ENCODE results near the gene MKNK2. TPM values are rescaled to one million over a fixed set of nuclear protein-coding genes. Genes with fewer than 3 reads are reported as not detected.

The MKNK2 gene
- total RNA-seq, 4 donors from 2014 or later: 126 to 265 (median 152) TPM

- peak overlapping the region in 1 of 4 donors; percentile 70 for H3K4me3 ChIP-seq
- WGBS, 2 donors: 27% methylated on average over 16 to 17 of the region's 24 CpGs
- H3K27me3 ChIP-seq: no peaks in the 10 kb centered on the region
- H3K36me3 ChIP-seq: no peaks in the 10 kb centered on the region
- no peaks in the 10 kb centered on the region for H3K9me3 ChIP-seq
- DNase-seq (ENCODE audit: low spot score in 2 of 2): peak in 1 of 2 donors; percentile 60
- peak overlapping the region; percentile 88 to 100 (median 99) for H3K27ac ChIP-seq
- TF ChIP-seq EP300 (IDR thresholded peaks at IDR 0.05): peak; percentile 32 to 67
- no peak for TF ChIP-seq CTCF (IDR thresholded peaks at IDR 0.05)
- peak in 1 of 2 donors; percentile 45 for TF ChIP-seq POLR2A (IDR thresholded peaks at IDR 0.05)
- H3K4me1 ChIP-seq: peaks cover 10 to 90% (median 79%) of the 10 kb centered on the region in 4 donors
These were observed 8.6 kb upstream of the MKNK2 start for GRCh38 chr19:2059422-2060201.

DNA sequence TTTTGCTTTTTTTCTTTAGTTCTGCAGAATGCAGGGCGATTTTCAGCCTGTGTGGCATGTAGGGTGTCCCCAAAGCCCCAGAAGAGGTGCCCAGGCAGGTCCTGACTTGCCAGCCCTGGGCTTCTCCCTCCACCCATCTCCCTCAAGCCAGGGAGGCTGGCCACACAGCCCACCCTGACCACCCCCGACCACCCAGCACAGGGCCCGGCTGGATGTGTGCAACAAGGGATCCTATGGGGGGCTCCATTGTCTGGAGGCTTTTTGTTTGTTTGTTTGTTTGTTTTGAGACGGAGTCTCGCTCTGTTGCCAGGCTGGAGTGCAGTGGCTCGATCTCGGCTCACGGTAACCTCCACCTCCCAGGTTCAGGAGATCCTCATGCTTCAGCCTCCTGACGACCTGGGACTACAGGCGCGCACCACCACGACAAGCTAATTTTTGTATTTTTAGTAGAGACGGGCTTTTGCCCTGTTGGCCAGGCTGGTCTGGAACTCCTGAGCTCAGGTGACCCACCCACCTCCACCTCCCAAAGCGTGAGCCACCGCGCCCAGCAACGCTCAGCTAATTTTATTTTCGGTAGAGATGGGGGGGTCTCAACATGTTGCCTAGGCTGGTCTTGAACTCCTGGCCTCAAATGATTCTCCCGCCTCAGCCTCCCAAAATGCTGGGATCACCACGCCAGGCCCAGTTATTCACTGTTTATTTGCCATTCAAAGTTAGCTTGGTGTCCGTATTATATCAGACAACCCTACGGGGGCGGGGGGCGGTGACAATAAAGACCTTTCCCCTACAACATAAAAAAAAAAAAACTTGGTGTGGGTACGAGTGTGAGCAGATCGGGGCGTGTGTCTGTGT, 7.8 kb upstream of the MKNK2 start:
- TF ChIP-seq CTCF (IDR thresholded peaks at IDR 0.05): no peak
- no peak for TF ChIP-seq POLR2A (IDR thresholded peaks at IDR 0.05)
- TF ChIP-seq EP300 (IDR thresholded peaks at IDR 0.05): no peak
- peaks cover 10 to 90% (median 72%) of the 10 kb centered on the region in 4 donors for H3K4me1 ChIP-seq
- WGBS, 2 donors: 71 to 73% methylated on average over 27 of the region's 27 CpGs
- H3K4me3 ChIP-seq: no peak overlapping the region
- no peaks in the 10 kb centered on the region for H3K36me3 ChIP-seq
- peak overlapping the region; percentile 88 to 100 (median 99) for H3K27ac ChIP-seq
- no peak for DNase-seq (ENCODE audit: low spot score in 2 of 2)
- H3K9me3 ChIP-seq: no peaks in the 10 kb centered on the region
- no peaks in the 10 kb centered on the region for H3K27me3 ChIP-seq

- Histone ChIP-seq H3K27ac (peak overlapping the region; percentile 88 to 100 (median 99)), H3K4me1 (peaks cover 10 to 83% (median 68%) of the 10 kb centered on the region in 4 donors), H3K36me3 (no peaks in the 10 kb centered on the region), H3K9me3 (no peaks in the 10 kb centered on the region), H3K4me3 (no peak overlapping the region), H3K27me3 (no peaks in the 10 kb centered on the region)
- TF ChIP-seq POLR2A (IDR thresholded peaks at IDR 0.05) (peak in 1 of 2 donors; percentile 27), CTCF (IDR thresholded peaks at IDR 0.05) (no peak), EP300 (IDR thresholded peaks at IDR 0.05) (no peak)
- DNase-seq (ENCODE audit: low spot score in 2 of 2): no peak
- 61 to 67% methylated on average over 15 to 23 of the region's 23 CpGs for WGBS, 2 donors
These were observed 6.7 kb upstream of the MKNK2 start for GRCh38 chr19:2057484-2058469.

GRCh38 chr19:2056837-2057192, 5.8 kb upstream of the MKNK2 start:
- no peaks in the 10 kb centered on the region for H3K36me3 ChIP-seq
- H3K9me3 ChIP-seq: no peaks in the 10 kb centered on the region
- TF ChIP-seq CTCF (IDR thresholded peaks at IDR 0.05): no peak
- no peak for TF ChIP-seq POLR2A (IDR thresholded peaks at IDR 0.05)
- TF ChIP-seq EP300 (IDR thresholded peaks at IDR 0.05): no peak
- peaks cover 10 to 81% (median 66%) of the 10 kb centered on the region in 4 donors for H3K4me1 ChIP-seq
- no peaks in the 10 kb centered on the region for H3K27me3 ChIP-seq
- H3K27ac ChIP-seq: peak overlapping the region; percentile 88 to 100 (median 99)
- DNase-seq (ENCODE audit: low spot score in 2 of 2): no peak
- 27 to 28% methylated on average over 4 to 5 of the region's 5 CpGs for WGBS, 2 donors
- no peak overlapping the region for H3K4me3 ChIP-seq
